GM19372 (cell line): ENCODE results near the gene PARD3.

Experiments
- ATAC-seq: cut with Tn5 transposase; IDR thresholded peaks from one replicate; pipeline ENCODE4 v1.9.1; 2021; ENCODE audit warnings: mild to moderate bottlenecking, low read depth, moderate library complexity; ENCODE audit not compliant: unreplicated experiment

The PARD3 gene

GRCh38 chr10:34166354-34166753, 648.7 kb downstream of the PARD3 start:
- no peak for ATAC-seq

GRCh38 chr10:34164029-34164428, 651.1 kb downstream of the PARD3 start:
- ATAC-seq = no peak

GRCh38 chr10:34163075-34163905, 651.8 kb downstream of the PARD3 start:
- ATAC-seq = no peak

GRCh38 chr10:34161777-34162370, 653.2 kb downstream of the PARD3 start:
- no peak for ATAC-seq

DNA sequence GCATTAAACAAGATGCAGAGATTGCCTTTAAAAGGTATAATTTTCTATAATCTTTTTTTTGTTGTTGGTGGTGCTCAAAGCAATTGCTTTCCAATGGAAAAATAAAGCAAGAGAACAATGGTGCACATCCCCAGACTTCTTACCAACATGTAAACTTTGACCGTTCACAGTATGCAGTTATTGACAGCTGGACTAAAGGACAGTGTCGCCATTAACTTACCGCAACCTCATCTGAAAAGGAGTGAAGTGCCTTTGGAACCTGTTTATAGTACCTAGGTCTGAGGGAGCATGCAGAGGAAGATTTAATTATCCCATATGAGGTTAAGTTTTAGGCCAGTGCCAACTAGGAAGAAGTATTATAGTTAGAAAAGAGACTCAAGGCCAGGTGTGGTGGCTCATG, 654.5 kb downstream of the PARD3 start:
- ATAC-seq = no peak

GRCh38 chr10:34157501-34157900, 657.6 kb downstream of the PARD3 start:
- ATAC-seq = no peak

DNA sequence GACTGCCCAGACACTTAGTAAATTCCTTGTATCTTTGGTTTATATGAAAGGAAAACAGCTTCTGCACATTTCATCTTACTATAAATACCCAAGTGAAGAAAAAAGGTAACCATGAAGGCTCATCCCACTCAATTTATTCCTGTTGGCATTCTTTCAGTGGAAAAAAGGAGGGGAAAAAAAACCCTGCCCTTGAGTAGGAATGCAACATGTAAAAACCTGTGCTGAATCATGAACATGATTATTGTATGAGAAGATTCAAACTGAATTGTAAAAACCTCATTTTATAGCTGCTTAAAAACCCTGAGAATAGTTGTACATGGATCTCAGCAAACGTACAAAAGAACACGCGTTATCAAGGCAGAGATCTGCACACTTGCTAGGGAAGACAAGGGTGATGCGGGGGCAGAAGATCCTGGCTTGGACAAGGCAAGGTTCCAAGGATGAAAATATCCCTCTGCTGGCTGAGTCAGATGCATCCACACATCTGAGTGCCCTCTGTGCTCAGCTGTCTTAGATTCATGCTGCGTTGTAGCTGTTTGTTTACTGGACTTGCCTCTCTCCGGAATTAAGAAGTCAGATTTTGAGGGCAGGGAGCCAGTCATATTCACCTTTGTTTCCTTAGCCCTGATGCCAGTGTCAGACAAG, 658.2 kb downstream of the PARD3 start:
- no peak for ATAC-seq

DNA sequence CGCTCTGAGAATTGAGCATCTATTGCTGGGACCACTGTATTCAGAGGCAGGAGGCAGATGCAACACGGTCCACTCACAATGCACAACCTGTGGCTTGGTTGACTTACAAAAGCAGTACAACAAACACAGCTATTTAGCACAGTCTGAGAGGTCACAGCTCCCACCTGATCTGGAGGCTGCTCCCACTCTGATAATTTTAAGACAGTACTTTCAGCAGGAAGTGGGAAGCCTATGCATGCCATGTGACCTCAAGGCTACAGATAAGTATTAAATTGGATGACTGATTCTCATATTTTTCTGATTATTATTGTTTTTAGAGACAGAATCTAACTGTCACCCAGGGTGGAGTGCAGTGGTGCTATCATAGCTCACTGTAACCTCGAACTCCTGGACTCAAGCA, 659.3 kb downstream of the PARD3 start:
- ATAC-seq = no peak

DNA sequence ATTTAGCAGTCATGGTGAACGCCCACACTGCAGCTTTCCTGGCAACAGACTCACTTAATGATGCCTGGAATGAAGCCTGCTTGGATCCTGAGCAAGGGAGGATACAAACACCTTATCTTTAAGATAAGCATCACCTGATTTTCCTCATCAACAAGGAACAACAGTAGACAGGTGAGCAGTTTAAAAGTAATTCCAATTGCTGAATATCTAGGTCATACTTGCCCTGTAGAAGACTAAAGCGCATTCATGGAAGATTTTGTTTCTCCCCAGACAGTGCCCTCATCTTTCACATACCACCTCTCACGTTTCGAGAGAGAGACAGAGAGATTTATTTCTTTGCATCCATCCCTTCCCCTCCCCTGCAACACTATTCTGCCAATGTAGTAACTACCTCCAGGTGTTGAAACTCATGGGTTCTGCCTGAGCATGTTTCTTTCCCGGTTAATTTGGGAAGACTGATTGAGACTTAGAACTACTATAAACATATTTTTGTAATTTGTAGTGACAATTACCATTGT, 660.7 kb downstream of the PARD3 start:
- ATAC-seq = no peak

- no peak for ATAC-seq
Measured at GRCh38 chr10:34153663-34154382, 661.3 kb downstream of the PARD3 start.

DNA sequence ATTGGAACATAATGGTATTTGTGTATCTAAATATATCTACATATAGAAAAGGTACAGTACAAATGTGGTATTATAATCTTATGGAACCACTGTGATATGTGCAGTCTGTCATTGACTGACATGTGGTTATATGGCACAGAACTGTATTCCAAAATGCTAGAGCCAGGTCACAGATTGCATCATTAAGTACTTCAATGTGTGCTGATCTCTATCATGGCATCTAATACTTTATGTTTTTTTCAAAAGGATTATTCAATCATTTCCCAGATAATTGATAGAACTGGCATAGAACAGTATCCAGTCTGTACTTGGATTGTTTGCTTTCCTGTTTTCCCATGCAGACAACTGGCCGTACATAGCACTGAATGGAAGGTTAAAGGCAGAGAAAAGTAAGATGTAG, 662.7 kb downstream of the PARD3 start:
- no peak for ATAC-seq

- no peak for ATAC-seq
Measured at GRCh38 chr10:34151931-34152330, 663.2 kb downstream of the PARD3 start.

DNA sequence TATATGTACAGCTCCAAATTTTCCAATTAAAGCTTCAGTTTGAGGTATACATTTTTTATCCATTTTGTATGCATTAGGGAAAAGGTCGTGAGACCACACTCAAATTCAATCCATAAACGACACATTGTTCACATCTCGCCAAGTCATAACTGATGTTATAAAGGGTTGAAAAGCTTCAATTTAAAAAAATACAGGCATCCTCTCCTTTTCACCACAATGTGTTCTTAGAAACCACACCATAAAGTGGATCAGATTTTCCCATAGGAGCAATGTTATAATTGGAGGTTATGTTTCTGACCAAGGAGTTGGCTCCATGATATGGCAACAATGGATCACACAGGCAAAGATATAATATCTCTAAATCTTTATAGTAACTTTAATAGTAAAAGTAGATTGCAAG, 663.6 kb downstream of the PARD3 start:
- no peak for ATAC-seq

GRCh38 chr10:34150103-34150502, 665.0 kb downstream of the PARD3 start:
- ATAC-seq = no peak

DNA sequence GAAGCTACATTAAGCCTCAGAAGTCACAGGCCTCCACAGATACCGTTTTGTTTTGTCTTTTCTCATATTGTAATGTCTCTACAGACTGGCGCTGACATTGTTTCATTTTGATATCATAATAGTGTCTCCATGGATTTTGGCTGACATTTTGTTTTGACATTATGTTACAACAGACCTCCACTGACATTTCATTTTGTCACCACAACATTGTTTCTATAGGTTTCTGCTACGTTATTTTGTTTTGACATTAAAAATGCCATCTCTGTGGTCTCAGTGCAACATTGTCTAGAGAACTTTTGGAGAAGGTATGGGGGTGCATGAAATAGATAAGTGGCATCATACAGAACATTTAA, 666.8 kb downstream of the PARD3 start:
- ATAC-seq = no peak

GRCh38 chr10:34147641-34148304, 667.3 kb downstream of the PARD3 start:
- no peak for ATAC-seq

GRCh38 chr10:34145715-34146114, 669.4 kb downstream of the PARD3 start:
- ATAC-seq = no peak

- no peak for ATAC-seq
Measured at GRCh38 chr10:34143466-34143865, 671.6 kb downstream of the PARD3 start.

DNA sequence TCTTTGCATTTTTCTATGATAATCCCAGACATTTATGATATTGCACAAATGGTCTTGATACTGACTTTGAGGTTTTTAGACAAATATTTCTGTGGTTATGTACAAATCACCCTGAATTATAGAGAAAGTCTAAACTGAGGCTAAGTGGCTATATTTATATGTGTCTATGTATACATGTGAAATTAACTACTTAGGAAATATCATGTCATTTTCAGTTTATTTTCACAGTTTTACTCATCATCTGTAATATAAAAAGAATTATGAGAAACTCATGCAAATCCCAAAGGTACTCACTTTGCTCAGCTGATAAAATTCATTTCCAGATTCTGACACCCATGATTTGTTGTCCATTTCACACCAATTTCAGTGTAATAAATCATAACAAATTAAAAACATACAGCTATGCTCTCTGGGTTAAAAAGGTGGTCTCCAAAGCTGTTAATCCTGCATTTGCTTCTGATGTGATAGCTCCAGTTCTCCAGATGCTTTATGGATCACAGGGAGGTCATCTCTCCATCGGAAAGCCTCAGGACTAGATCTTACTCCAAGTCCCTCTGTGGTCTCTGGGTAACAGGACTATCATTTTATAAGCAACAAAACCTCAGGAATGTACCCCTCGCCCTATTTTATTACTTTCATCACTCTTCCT, 673.9 kb downstream of the PARD3 start:
- ATAC-seq = peak; percentile 60

DNA sequence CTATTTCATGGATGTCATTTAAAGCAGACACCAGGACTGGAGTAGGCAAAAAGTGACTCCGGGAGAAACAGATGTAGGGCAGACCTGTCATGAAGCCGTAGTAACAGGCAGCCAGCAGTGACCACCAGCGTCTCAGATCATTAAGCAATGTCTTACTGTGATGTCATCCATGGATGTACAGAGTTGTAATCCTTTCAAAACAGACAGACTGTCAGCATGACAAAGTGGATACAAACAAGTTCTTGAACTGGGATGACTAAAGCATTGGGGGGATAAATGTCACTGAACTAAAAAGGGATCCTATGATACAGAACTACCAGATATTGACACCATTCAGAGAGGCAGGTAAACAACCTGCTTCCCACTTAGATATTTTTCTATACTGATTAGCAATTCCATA, 675.5 kb downstream of the PARD3 start:
- ATAC-seq = no peak
